OCI-M2 (cell line): Measurements from ENCODE around the gene LPP.

ENCODE experiments used
- DNase-seq: peaks from one replicate; lab custom pipeline; 2025; ENCODE audit not compliant: unreplicated experiment; lab: John Stamatoyannopoulos, UW

LPP gene

DNA sequence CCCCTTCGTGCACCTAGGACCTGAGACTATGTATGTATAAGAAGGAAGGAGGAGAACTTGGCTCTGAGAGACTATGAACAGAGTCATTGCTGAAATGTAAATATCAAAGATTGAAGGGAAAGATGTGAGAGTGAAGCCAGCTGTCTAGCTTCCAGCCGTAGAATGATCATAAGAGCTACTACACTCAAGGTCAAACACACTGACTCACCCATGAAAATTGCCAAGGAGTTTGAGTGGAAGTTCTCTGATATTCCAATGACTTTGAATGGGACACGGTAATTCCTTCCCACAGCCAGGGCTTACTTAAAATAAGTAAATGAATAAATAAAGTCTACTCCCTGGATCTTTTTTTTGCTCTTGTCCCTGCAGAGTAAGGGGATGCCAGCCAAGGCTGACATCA is 618.9 kb downstream of the LPP start:
- DNase-seq: no peak

DNA sequence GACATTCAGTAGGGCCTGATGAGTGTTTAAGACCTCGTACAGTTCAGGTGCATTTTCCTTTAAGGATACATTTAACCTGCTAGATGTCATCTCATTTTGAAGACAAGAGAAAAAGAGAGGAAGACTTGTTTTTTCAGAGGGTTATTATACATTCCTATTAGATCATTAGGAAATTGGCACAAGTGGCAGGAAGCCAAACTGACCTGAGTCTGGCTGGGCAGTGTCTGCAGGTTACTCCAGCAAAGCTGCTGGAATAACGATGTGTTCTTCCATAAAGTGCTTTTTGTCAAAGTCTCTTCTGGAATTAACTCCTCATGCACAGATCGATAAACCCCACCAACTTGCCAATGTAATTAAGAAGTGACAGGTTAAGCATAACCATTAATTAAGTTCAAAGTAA is 621.5 kb downstream of the LPP start:
- DNase-seq: no peak

DNA sequence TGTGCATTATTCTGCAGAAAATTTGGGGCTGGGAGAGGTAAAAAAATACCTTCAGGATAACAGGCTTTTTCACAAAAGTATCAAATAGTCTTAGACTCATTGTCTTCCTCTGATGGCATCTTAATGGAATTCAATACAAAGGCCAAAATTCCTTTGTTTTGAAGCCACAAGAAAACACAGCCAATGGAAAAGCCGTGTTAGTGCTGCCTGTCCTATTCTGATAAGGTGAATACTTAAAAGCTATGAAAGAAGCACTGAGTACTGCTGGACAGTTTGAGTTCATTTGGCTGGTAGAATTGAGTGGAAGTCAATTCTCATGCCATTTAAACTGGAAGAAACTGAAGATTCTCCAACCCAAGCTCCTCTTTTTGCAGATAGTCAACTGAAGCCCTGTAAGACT is 622.5 kb downstream of the LPP start:
- no peak for DNase-seq

DNA sequence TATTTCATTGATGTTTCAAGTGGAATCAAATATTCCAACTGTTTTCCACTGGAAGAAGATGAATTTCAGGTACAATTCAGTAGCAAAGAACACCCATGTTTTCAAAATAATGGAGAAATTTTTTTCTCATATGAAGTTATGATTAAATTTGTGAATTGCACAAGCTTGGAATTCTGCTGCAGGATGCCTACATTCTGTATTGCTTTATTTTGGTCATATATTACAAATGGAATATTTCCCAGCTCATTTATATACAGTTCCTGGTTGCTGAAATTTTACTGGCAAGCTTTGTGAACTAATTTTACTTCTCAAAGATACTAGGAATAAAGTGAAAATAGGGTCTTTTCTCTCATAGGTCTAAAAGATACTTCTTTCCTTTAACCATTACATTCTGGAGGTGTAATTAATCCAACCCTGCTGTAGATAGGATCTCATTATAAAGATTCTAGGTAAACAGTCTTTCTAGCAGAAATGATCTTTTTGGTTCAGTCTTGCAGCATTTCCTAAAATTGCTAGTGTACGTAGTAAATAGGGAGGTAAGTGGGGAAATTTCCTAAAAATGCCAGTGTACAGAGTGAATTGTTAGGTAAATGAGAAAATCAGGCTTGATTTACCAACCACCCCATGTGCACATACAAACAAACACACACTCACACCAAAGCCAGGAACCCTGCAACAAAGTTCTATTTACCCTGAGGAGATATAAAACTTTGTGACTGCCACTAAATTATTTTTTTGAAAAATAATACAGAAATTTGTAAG is 624.3 kb downstream of the LPP start:
- DNase-seq: no peak

DNA sequence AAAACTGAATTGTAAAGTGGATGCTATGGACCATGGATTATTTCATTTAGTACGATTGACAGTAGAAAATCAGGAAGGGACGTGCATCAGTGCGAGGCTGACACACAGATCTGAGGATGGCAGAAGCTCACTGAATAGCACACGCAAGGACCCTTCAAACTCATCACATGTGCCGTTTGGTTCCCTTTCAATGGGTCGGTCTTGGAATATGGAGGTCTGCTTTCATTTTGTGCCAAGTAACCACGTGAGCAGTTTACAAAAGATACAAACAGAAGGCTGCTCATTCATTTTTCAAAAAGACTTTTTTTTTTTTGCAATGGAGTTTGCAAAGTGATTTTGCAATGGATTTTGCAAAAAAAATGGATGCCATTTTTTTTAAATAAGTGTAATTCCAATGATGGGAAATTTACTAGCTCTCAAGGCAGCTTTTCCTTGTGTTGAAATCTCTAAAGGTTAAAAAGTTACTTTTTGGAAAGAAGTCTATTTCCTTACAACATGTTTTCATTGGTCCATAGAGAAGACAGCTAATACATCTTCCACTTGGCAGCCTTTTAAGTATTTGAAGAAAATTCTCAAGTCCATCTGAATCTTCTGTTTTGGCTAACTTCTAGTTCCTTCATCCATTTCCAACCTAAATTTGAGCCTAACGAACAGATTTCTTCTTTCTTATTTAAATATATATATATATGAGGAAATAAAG is 625.5 kb downstream of the LPP start:
- DNase-seq: no peak

DNA sequence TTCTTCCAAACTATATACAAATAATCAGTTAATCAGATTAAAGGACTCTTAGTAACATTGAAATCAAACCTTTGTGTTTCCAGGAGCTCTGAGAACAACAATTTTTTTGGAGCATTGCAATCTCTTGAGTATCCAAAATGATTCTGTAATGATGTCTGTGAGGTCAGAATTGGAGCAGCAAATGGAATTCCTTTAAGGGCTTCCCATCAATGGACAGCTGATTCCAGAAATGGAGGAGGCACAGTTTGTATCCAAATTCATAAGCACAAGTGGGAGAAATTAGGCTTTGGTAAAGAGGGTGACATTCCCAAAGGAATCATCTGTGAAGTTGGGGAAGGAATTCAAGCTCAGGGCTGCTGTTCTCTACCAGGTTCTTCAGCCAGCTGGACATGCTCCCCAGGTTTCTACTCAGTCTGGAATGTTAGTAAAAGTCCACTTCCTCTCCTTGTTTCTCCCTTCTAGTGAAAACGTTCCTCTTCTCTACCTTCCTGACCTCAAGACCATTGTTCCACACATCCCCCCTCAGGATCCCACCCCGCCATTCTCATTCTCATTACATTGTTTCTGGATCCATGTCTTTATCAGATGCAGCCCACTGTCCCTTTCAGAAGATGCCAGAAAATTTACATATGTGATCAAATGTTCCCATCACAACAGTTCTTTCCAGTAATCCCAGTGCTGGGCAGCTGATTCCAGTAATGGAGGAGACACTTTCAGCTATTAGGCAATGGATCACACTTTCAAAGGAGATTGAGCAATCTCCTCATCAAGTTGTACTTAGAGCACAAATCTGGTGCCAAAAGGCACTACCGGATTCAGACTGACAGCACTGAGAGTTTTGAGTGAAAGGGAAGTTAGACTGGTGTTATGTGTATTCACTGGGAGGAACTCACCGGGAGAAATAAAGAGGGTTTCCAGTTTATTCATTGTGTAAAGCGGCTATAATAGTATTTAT is 626.5 kb downstream of the LPP start:
- no peak for DNase-seq

DNA sequence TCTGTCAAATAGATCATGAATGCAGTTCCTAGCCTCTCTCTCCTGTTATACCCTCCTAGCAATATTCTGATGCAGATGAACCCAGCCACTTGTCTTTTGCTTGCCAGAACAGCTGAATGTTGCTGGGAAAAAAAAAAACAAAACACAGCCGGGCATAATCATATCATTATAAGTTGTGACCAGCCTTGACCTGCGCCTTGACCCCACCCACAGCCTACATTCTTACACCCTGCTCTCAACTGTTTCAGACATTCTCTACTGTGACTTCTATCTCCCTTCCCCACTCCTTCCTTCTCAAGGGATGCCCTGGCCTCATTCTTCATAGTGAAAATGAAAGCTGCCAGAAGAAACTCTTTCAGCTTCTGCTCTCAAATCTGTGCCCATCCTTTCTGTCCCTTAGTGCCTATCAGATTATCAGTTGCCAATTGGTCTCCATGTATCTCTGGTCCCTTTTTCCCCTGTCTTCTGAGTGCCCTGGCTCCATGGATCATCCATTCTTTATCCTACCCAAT is 628.7 kb downstream of the LPP start:
- no peak for DNase-seq

DNA sequence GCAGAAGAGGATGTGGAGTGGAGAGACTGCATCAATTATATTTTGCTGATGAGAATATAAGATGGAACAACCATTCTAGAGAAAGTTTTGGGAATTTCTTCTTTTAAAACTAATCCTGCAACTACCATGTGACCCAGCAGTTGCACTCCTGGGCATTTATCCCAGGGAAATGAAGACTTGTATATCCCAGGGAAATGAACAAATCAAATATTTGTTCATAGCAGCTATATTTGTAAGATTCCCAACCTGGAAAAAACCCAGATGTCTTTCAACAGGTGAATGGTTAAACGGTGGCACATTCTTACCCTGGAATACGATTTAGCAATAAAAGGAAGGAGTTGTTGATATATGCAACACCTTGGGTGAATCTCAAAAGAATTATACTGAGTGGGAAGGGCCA is 632.5 kb downstream of the LPP start:
- DNase-seq: no peak

DNA sequence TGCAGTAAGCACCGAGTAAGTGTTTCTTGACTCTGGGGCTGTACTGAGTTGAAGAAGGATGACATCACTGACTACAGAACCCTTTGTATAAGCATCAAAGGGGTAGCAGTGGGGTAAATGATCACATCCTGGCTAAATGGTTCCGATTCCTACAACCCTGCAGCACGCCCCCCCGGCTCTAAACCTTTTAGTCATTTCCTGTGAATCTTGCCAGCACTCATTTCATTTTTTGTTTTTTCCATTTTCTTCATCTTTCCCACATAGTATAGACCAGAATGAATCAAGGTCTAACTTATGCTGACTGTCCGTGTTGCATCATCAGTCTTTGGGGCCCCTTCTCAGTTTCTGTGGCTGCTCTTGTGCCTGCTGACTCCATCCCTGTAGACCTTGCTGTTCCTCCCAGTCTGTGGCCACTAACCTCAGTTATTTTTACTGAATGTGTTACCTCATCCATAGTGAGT is 634.7 kb downstream of the LPP start:
- no peak for DNase-seq

DNA sequence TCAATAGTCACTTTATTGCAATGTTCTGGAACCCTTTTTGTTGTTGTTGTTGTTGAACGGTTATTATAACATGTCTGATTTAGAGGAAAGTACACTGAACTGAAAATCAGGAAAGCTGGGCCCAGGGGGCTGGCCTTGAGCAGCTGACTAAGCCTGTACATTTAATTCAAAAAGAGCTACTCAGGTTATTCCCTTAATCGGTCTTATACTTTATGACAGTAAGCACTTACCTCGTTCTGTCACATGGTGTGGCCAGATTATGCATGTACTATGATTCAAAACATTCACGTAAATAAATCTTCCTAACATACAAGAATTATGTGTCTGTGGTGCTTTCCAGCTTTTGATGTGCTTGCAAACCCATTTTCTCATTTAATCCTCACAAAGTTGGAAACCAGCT is 635.3 kb downstream of the LPP start:
- DNase-seq: no peak

DNA sequence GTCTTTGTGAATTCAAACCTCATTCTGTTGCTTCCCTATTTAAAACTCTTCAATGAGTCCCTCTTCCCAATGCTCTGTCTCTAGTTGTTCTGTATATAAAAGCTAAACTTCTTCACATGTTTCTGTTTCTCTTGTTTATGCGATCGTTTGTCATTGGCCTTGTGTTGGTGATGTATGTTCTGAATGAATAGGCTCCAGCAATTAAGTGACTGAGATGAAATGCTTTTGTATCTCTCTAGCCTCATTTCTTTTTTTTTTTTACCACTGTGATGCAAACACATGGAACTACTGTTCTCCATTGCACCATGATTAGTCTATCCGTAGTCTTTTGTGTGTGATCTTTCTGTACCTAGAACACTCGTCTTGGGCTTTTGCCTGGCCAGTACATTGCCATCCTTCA is 637.4 kb downstream of the LPP start:
- no peak for DNase-seq

DNA sequence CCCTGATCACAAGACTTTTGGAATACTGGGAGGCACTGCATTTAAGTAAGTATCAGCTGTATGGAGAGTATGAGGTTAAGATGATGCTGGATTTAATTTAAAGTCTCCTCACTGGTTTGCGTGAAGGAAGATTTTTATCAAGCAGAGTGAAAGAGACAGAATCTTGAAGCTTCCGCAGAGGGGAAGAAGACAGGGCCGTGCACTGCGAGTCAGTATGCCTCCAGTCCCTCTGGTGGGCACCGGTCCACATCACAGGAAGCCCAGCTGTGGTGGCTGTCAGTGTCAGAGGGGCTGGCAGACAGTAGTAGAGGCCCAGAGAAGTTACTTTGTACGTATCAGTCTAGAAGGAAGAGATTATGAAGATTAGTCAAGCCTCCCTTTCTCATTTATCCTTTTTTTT is 638.8 kb downstream of the LPP start:
- DNase-seq: no peak

DNA sequence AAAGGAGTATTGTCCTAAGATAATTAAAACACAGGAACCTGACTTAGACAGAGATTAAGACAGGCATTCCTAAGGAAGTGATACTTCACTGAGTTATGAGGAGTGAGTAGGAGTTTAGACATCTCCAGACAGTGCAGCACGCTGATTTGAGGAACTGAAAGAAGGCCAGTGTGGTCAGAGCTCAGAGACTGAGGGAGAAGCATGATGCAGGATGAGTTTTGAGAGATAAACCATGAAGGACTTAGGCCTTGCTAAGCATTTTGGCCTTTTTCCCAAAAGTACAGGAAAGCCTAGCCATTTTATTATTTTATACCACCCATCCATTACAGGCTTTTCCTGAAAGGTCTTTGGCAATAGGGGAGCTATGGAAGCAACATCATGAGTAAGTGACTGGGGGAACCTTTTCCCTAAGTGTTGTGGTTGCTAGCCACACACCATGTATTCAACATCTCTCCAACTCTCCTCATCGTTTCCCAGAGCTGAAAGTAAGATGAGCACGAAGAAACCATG is 642.2 kb downstream of the LPP start:
- DNase-seq: no peak

DNA sequence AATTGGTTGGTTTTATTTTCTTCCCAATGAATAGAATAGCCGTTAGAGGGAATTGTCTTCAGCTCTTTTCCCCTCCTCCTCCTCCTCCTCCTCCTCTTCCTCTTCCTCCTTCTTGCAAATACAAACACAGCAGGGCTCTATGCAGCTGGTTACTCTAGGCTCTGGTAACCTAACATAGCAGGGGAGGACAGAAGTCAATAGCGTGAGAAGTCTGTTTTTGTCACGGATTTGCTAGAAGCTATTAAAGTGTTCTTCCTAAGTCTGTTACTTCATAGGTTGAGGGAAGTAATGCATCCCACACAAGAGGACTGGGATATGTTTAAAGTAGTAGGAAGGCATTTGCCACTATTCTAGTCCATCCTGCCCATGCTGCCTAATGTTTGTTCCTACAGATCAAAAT is 643.1 kb downstream of the LPP start:
- DNase-seq: no peak

DNA sequence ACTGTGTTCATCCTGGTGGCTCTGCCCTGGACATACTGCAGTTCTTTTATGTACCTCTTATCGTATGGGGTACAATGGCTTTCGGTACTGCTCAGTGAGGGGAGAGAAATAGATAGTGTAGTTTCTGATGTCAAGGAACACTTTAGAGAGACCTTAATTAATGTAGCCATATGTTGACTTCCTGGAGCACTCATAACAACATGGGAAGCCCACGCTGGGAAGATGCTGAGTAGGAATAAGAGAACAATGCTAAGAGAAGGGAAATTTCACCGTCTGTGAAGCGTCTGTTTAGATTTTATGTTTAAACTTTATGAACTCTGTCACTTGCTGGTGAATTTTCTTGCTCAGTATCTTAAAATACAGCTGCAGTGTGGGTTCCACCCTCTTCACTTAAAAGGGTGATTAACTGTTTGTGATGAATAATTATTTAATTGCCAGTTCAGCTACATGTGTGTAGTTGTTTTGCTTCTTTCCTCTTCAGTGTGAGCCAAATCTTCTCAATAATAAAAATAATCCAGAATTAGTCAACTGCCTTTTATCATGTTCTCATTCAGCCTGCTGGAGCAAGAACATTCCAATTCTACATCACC is 644.7 kb downstream of the LPP start:
- DNase-seq: no peak

DNA sequence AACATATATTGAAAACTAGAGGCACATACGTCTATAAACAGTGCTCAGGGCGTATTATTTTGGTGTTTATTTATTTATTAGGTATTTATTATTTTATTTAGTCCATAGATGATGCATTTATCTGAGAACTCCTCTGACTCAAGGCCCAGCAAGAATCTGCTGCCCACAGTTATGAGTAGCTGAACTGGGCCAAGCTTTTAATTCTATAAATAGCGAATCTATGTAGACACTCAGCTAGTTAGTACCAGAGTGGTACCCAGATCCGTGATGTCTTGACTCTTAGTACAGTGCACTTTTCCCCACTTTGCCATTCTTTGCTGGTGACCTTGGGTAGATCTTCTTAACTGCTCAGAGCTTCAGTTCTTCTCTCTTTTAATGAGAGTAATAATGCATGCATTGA is 647.4 kb downstream of the LPP start:
- DNase-seq: no peak

DNA sequence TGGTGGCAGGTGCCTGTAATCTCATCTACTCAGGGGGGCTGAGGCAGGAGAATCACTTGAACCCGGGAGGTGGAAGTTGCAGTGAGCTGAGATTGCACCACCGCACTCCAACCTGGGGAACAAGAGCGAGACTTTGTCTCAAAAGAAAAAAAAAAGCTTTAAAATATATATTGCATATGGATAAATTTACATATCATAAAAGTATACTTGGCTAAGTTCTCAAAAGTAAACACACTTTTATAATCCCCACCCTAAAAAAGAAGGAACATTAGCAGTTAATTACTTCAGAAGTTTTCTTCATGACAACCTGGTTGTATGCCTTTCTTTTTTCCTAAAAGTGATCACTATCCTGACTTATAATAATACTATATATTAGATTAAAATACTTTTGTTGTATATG is 648.7 kb downstream of the LPP start:
- no peak for DNase-seq

DNA sequence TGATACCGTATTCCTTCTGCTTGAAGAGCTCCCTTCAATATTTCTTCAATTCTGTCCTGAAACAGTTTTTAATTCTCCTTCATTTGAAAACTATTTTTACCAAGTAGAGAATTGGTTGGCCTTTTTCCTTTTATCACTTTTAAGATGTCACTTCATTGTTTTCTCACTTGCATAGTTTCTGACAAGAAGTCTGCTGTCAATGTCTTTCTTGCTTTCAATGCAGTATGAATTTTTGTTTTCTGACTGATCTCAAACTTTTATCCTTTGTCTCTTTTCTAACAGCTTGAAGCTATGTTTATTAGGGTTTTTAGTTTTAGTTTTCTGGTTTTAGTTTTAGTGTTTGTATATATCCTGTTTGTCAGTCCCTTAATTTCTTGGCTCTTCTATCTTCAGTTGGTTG is 653.0 kb downstream of the LPP start:
- no peak for DNase-seq

DNA sequence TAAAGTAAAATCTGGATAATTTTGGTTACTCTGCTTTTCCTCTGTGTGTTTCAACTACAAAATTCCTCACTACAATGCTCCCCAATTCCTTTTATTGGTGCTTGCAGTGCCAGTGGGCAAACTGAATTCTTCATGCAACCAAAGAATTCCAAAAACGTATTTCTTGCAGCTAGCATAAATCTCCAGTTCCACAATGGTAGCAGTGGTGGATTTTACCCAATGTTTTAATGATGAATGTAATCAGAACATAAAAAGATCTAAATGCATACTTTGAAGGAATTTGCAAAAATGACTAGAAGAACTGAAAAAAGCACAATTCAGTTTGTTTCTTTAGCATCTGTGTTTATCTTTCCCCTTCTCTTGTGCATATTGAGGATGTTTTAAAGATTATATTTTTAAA is 658.2 kb downstream of the LPP start:
- no peak for DNase-seq

DNA sequence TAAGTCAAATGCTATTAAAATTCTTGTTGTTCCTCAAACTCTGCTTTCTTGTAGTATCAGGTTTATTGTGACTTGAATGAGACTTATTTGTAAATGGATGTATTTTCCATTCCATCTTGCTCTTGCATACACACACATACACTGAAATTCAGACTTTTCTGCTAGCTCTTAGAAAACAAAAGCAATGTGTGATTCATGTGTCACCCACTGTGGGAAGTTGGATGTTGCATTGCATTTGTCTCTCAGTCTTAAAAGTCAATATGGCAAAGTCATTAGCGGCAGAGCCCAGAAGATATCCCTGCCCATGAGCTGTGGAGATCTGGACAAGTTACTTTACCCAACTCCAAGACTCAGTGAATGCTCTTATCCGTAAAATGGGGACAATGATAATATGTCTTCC is 660.6 kb downstream of the LPP start:
- DNase-seq: no peak
